Lower lobe of right lung (tissue), 2 donors: ENCODE measurements around the gene ALPI. TPM values are rescaled to one million over a fixed set of nuclear protein-coding genes. Genes with fewer than 3 reads are reported as not detected.
A peak's percentile ranks its signal among the peaks of the same experiment; 100 is the strongest.

Experiments
- ATAC-seq, 2 donors: fragments of 200-7000 bp; cut with Tn5 transposase; one replicate each; pipeline ENCODE4 v1.9.1; 2020 to 2022; ENCODE audit warnings: mild to moderate bottlenecking in 2 of 2, moderate library complexity in 2 of 2
- DNase-seq: peaks from one replicate; pipeline ENCODE4 v3.0.0-alpha.2; 2020
- H3K27ac ChIP-seq: fragments of 200-600 bp; one replicate; pipeline ENCODE4 v1.8.0; 2022
- H3K27me3 ChIP-seq: fragments of 200-600 bp; one replicate; pipeline ENCODE4 v1.8.0; 2022; ENCODE audit warnings: low read depth
- H3K36me3 ChIP-seq: fragments of 200-600 bp; one replicate; pipeline ENCODE4 v1.8.0; 2022; ENCODE audit warnings: mild to moderate bottlenecking
- H3K4me1 ChIP-seq: fragments of 200-600 bp; one replicate; pipeline ENCODE4 v1.8.0; 2022
- H3K4me3 ChIP-seq: fragments of 200-600 bp; one replicate; pipeline ENCODE4 v1.8.0; 2022; ENCODE audit warnings: mild to moderate bottlenecking
- H3K9me3 ChIP-seq: fragments of 200-600 bp; one replicate; pipeline ENCODE4 v1.8.0; 2022
- intact Hi-C: fragments of 100-400 bp; cut with DNase I; formaldehyde crosslinking; loops from one replicate; pipeline ENCODE4 v1.11.0; 2022
- total RNA-seq: library from RNA; stranded (reverse); fragmentation: NEBNext Ultra II Directional; extraction: Animal tissue kit (Norgen Biotek cat#: 25700); gene quantifications from one replicate; pipeline ENCODE4 v1.2.1, GENCODE V29; 2021
- TF ChIP-seq, protein P1 (sequence below): fragments of 200-600 bp; IDR thresholded peaks from one replicate; pipeline ENCODE4 v1.8.0; 2022; ENCODE audit warnings: antibody characterized with exemption, mild to moderate bottlenecking
- donor health status: DM: no; HTN: yes; CAD: no; lungs with severe emphysema.

ALPI gene
- total RNA-seq, 1 donor from 2014 or later = not detected

DNA sequence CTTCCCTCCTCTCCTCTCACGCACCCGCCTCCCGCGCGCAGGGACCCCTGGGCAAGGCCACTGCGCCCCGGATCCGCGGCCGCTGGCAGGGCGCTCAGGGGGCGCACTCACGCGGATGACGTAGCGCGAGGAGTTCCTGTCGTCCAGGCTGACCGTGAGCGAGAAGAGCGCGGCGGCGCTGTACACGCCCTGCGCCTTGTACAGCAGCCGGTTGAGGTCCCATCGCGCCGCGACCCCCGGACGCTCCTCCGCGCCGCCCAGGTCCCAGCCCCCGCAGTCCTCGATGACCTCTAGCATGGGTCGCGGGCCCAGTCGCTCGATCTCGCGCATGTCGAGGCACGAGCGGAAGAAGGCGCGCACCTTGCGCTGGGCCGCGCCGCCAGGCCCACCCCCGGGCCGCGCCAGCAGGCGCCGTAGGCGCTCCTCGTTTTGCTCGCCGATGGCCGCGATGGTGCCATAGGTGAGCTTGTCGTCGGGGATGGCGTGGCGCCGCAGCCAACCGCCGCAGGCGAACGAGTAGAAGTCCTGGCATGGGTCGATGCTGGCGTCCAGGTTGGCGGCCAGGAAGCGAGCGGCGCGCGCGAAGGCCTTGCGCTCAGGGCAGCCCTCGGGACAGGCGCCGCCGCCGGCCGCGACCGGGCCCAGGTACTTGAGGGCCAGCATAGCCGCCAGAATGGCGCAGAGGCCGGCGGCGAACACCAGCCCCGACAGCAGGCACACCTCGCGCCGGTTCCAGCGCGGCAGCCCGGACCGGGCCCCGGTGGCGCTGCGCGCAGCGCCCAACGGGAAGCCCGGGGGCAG lies 30.0 kb downstream of the ALPI start:
- DNase-seq (peak; percentile 43), ATAC-seq (no peak)
- intact Hi-C loops = no loop called here
- Histone ChIP-seq H3K4me3 (no peak overlapping the region), H3K27me3 (peaks cover 82% of the 10 kb centered on the region), H3K36me3 (no peaks in the 10 kb centered on the region), H3K4me1 (peaks cover 8% of the 10 kb centered on the region), H3K9me3 (no peaks in the 10 kb centered on the region), H3K27ac (no peak overlapping the region)
- TF ChIP-seq, protein P1, sequence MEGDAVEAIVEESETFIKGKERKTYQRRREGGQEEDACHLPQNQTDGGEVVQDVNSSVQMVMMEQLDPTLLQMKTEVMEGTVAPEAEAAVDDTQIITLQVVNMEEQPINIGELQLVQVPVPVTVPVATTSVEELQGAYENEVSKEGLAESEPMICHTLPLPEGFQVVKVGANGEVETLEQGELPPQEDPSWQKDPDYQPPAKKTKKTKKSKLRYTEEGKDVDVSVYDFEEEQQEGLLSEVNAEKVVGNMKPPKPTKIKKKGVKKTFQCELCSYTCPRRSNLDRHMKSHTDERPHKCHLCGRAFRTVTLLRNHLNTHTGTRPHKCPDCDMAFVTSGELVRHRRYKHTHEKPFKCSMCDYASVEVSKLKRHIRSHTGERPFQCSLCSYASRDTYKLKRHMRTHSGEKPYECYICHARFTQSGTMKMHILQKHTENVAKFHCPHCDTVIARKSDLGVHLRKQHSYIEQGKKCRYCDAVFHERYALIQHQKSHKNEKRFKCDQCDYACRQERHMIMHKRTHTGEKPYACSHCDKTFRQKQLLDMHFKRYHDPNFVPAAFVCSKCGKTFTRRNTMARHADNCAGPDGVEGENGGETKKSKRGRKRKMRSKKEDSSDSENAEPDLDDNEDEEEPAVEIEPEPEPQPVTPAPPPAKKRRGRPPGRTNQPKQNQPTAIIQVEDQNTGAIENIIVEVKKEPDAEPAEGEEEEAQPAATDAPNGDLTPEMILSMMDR = no peak

DNA sequence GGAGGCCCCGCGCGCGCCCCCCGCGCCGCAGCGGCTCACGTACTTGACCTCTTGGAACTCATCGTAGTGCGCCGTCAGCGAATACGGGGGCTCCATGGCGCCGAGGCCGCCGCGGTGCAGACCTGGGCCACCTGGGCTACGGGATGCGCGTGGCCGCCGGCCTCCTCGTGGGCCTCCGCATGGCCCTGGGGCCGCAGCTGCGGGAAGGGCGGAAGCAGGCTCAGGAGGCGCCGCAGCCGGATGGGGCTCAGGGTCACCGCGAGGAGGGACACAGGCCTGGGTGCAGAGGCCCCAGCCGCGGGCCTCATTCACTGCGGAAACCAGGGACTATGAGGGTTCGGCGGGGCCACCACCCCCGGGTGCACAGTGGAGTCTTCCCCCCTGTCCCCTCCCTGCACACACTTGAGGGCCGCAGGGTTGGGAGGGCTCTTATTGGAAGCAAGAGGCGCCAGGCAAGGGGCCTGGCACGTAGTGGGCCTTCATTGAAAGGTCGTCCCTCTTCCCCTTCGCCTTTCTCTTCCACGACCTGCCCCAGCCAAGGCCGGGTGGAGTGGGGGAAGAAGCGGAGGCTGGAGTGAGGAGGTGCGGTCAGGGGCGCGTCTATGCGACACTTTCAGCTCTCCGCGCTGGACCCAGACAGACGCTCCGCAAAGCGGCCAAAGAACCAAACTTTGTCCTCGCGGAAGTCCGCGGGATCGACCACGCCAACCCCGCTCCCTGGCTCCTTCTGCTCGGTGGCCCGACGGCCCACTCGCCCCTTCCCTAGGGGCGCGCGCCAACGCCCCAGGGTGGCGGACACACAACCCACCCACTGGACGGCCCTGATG lies 30.8 kb downstream of the ALPI start:
- H3K4me3 ChIP-seq = peak overlapping the region; percentile 11
- intact Hi-C loops = no loop called here
- TF ChIP-seq, protein P1 = no peak
- DNase-seq = peak; percentile 42
- ATAC-seq = no peak
- peaks cover 82% of the 10 kb centered on the region for H3K27me3 ChIP-seq
- H3K9me3 ChIP-seq = no peaks in the 10 kb centered on the region
- H3K36me3 ChIP-seq = no peaks in the 10 kb centered on the region
- no peak overlapping the region for H3K27ac ChIP-seq
- H3K4me1 ChIP-seq = peaks cover 8% of the 10 kb centered on the region

DNA sequence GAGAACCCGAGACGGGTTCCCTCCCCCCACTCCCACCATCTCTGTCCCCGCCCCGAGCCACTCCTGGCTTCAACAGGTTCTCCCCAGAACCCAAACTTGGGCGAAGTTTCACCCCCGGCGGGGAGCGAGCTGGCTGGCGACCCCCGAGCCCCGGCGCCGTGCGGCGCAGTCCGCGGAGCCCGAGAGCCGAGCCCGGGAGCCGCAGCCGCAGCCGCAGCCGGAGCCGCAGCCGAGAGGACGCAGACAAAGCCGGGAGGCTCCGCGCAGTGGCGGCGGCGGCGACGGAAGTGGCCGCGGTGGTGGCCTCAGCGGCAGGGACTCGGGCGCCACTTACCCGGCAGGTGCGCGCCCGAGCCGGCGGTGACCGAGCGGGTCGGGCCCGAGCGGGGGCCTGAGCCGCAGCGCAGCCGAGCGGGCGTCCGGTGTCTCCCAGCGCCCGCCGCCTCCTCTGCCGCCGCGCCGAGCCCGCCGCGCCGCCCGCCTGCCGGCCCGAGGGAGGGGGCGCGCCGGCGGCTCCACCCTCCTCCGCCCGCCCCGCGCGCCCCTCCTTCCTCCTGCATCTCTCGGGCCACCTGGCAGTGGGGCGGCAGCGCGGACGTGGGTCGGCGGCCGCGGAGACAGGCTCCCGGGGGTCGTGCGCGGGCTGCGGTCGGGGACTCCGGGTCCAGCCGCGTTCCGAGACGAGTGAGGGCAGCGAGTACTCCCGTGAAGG lies 31.6 kb downstream of the ALPI start, which contains the start of gene ECEL1:
TSS of gene ECEL1 (minus strand) at position 450 of the 712 bp plus-strand sequence. CDS start 1,181 bp downstream, outside the sequence.
- ATAC-seq = no peak
- no peaks in the 10 kb centered on the region for H3K9me3 ChIP-seq
- H3K27me3 ChIP-seq = peaks cover 75% of the 10 kb centered on the region
- H3K27ac ChIP-seq = no peak within 1 kb of the TSS
- no peak for DNase-seq
- intact Hi-C loops = no loop called here
- TF ChIP-seq, protein P1 = no peak
- peaks cover 8% of the 10 kb centered on the region for H3K4me1 ChIP-seq
- H3K36me3 ChIP-seq = no peaks in the 10 kb centered on the region
- H3K4me3 ChIP-seq = peak within 1 kb of the TSS; percentile 11

DNA sequence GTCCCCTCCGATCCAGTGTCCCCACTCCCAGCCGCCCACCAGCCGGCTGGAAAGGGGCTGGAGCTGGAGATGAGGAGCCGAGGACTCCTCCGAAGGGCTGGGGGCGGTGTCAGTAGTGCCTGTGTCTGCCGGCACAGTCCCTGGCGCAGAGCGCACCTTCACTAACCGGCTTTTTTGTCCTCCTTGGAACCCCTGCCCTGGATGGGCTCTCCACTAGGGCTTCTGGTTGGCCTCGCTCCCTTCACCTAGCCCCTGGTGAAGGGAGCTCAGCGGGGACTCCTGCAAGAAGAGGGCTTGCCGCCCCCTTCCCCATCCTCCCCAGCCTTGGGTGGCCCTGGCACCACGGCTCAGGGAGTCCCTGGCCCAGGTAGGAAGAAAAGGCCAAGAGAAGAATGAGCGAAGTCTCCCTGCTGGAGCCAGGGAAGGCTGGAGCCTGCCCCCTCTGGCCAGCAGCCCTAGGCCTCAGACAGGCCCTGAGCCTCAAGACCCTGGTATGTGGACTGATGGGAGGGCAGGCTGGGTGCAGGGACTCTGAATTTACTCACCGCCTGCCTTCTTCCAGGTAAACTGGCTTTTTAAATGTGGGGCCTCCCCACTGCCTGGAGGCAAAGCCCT lies 32.3 kb downstream of the ALPI start:
- intact Hi-C loops = no loop called here
- Histone ChIP-seq H3K27me3 (peaks cover 69% of the 10 kb centered on the region), H3K4me1 (peaks cover 8% of the 10 kb centered on the region), H3K9me3 (no peaks in the 10 kb centered on the region), H3K27ac (no peak overlapping the region), H3K4me3 (no peak overlapping the region), H3K36me3 (no peaks in the 10 kb centered on the region)
- ATAC-seq (no peak), DNase-seq (peak; percentile 34)
- TF ChIP-seq, protein P1 = no peak
